Measurements from ENCODE around the gene AHCY. TPM values are rescaled to one million over a fixed set of nuclear protein-coding genes. Genes with fewer than 3 reads are reported as not detected.
A peak's percentile ranks its signal among the peaks of the same experiment; 100 is the strongest.

The AHCY gene
- total RNA-seq, 1 experiment from 2014 or later = 162 TPM

DNA sequence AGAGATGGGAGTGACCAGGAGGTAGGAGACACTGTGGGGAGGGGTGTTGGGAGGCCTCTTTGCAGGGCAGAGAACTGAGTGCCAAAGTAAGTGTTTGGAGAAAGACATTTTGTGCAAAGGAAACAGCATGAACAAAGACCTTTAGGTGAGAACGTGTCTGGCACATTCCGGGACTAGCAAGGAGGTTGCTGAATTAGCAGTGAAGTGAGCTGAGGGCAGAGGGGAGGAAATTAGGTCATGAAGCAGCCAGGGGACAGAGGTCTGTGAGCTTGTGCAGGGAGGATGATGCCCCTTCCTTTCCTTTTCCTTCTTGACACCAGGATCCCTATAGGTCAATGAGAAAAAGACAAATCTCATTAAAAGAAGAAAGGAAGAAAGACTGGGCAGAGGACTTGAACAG is 21.4 kb upstream of the AHCY start:
- DNase-seq (ENCODE audit: low spot score) = no peak

- DNase-seq (ENCODE audit: low spot score) = no peak
These were observed 19.3 kb upstream of the AHCY start for GRCh38 chr20:34322267-34323105.

- no peak for DNase-seq (ENCODE audit: low spot score)
These were observed 17.7 kb upstream of the AHCY start for GRCh38 chr20:34320861-34321260.

DNA sequence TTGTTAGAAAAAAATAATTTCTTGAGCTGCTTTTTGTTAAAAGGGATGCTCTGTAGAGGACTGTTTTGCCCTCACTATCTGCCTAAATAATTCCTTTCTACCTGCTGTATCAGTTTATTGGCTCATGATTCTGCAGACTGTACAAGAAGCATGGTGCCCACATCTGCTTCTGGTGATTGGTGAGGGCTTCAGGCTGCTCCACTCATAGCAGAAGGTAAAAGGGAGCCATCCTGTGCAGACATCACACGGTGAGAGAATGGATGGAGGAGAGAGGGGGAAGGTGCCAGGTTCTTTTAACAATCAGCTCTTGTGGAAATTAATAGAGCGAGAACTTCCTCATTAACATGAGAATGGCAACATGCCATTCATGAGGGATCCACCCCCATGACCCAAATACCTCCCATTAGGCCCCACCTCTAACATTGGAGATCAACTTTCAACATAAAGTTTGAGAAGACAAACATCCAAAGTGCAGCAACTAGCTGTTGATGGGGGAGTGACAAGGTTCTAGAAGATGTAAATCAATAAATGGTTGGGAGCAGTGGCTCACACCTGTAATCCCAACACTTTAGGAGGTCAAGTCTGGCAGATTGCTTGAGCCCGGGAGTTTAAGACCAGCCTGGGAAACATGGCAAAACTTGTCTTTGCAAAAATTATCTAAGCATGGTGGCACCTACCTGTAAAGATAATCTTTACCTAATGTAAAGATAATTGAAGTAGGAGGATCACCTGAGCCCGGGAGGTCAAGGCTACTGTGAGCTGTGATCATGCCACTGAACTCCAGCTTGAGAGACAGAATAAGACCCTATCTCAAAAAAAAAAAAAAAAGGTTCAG is 15.7 kb upstream of the AHCY start:
- no peak for DNase-seq (ENCODE audit: low spot score)

DNA sequence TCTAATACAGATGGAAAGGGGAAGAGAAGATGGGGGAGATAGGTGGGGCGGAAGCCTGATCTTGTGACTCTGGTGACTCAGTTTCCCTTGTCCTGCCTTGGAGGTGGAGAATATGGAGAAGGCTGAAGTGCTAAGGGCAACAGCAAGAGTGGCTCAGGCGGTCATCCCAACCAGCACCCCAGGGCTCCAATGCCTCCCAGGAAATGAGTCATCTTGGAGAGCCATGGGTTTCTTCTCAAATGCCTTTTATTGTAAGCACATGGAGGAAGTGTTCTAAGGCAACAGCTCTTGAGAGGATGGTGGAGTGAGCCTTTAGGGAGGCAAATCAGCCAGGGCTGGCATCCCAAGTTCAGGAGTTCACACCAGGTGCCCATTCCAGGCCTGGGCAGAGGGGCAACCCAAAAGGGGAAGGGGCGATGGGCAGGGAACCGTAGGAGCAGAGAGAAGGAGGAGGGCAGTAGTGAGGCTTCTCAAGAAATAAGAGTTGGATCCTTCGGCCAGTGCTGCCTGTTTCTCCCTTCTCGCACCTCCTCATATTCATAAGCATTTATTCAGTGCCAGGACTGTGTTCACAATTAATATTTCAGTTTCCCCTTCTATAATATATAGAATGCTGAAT is 13.2 kb upstream of the AHCY start:
- DNase-seq (ENCODE audit: low spot score) = peak; percentile 43

GRCh38 chr20:34315236-34315635 is 12.1 kb upstream of the AHCY start:
- no peak for DNase-seq (ENCODE audit: low spot score)

GRCh38 chr20:34312544-34313217 is 9.5 kb upstream of the AHCY start:
- DNase-seq (ENCODE audit: low spot score) = peak; percentile 80

DNA sequence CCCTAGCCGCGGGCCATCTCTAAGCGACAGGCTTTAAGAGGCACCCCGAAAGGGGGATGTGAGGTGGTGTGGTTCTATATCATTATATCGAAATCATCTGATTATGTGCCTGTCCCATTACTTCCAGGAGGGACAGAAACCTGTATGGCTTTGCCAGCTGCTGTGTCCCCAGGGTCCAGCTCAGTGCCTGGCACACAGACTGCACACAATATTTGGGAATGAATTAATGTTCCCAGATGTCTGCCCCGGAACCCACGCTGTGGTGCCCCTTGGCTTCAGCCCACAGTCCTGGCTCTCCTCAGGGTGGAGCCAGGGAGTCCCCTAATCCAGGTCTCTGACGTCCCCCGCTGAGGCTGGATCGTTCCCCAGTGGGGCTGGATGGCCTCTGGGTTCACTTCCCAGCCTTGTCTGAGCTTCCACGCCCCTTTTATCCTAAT is 8.9 kb upstream of the AHCY start:
- no peak for DNase-seq (ENCODE audit: low spot score)

DNA sequence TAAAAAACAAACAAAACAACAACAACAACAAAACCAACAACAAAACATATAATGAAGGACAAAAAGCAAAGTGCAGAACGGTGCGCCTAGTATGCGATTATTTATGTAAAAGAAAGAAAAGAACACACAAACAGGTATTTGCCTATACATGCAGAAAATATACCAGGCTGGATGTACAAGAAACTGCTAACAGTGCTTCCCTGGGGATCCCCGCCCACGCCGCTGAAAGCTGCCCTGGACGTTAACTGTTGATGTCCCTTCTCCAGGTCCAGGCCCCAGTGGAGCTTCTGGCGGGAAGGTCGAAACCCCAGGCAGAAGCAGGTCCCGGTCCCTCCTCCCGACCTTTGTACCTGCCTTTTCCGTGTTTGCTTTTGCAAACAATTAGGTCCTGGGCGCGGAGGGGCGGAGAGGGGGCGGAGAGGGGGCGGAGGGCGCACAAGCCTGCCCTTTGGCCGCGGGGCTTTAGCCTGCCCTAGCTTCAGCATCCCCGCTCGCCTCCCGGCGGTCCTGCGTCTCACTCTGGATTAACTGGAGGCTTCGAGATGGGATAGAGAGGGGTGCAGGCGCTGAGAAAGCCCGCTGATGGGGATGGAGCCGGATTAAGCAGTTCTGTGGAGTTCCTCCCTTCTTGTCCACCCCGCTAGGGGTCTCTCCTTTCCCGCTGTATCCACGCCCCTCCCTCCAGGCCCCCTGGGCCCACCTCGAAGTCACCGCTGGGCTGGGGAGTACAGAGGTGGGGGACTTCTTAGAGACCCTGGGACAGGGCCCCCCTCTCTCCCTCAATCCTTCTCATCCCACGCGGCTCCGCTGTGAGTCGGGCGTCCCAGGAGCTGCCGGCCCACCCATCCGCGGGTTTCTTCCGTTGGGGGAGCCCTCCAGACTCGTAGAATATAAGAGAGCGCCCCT is 8.2 kb upstream of the AHCY start:
- DNase-seq (ENCODE audit: low spot score) = no peak

GRCh38 chr20:34310481-34311117 is 7.4 kb upstream of the AHCY start:
- DNase-seq (ENCODE audit: low spot score) = no peak

DNA sequence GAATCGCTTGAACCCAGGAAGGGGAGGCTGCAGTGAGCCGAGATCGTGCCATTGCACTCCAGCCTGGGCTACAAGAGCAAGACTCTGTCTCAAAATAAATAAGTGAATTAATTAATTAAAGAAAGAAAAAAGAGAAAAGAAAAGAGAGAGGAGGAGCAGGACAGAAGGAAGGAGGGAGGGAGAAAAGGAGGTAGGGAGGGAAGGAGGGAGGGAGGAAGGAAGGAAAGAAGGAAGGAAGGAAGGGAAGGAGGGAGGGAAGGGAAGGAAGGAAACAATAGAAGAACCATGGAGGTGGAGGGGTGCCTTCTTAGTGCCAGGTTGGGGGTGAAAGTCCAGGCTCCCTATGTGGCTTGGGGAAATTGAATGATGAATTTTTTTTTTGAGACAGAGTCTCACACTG is 6.5 kb upstream of the AHCY start:
- no peak for DNase-seq (ENCODE audit: low spot score)

DNA sequence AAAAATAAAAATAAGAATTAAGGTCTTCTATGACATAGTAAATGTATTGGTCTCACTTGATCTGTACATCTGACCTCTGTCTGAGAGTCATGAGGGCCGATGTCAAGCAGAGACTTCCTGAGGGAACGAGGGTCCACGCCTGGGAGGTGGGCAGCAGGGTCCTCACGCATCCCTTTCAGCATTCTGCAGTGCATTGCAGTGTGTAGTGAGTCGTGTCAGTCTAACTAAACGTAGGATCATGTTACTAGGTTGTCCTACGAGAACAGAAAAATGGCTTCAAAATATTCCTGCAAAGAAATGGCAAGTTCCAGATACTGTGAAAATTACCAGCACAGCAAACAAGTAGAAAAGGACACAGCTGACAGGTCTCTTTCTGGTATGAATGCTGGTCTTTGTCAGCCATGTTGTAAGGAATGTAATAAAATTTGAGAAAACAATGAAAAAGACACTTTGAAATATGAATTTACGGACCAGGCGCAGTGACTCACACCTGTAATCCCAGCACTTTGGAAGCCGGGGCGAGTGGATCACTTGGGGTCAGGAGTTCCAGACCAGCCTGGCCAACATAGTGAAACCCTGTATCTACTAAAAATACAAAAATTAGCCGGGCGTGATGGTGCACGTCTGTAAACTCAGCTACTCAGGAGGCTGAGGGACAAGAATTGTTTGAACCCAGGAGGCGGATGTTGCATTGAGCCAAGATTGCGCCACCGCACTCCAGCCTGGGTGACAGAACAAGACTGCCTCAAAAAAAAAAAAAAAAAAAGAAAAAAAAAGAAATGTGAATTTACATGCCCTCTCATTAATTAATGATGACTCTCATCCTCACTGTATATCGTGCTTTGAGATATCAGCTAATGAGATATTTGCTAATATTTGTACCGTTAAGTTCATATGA is 2.4 kb upstream of the AHCY start:
- DNase-seq (ENCODE audit: low spot score) = no peak

GRCh38 chr20:34302312-34302722 is 838 bp downstream of the AHCY start:
- DNase-seq (ENCODE audit: low spot score) = no peak

DNA sequence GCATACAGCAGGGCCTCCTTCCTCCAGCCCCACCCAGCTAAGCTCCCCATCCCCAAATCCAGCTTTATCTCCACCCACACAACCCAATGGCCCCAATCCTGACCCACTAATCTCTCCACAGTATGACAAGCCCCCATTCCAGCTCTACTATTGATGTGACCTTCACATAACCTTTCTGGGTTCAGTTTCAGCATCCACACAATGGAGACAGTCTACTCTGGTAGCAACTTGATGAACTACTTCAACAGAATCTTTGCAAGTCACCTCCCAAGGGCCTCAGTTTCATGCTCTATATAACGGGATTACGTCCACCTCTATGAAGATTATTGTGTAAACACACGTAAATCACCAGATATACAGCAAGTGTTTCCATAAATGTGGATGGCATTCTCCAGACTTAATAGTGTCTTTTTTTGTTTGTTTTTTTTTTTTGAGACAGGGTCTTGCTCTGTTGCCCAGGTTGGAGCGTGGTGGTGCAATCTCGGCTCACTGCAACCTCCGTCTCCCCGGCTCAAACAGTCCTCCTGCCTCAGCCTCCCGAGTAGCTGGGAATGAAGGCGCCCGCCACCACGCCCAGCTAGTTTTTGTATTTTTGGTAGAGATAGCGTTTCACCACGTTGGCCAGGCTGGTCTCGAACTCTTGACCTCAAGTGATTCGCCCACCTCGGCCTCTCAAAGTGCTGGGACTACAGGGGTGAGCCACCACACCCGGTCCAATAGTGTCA is 1.4 kb downstream of the AHCY start:
- no peak for DNase-seq (ENCODE audit: low spot score)

GRCh38 chr20:34300809-34301586 is 2.2 kb downstream of the AHCY start:
- DNase-seq (ENCODE audit: low spot score) = no peak

DNA sequence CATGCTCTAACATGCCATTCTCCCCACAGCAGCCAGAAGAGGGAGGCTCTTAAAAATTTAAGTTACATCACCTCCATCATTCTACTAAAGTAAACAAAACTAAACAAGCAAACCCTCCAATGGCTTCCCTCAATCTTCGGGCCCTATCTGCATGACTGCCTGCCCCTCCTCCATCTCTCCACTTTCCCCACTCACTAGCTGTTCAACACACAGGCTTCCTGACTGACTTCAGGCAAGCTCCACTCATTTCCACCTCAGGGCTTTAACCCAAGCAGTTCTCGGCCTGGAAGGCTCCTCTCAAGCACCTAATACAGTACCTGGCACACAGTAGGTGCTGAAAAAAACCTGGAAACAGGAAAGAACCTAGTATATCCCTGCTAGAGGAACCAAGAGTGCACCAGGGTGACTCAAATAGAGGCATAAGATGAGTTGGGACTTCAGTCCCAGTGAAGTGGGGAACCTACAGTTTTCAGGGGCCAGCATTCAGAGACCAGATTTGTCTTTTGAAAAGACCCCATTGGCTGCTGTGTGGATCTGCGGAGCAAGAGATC is 2.8 kb downstream of the AHCY start:
- DNase-seq (ENCODE audit: low spot score) = peak; percentile 54

GRCh38 chr20:34299556-34300255 is 3.4 kb downstream of the AHCY start:
- no peak for DNase-seq (ENCODE audit: low spot score)

All from H4 (cell line).